ENCODE data around the gene ABCC9. TPM values are rescaled to one million over a fixed set of nuclear protein-coding genes. Genes with fewer than 3 reads are reported as not detected.

The ABCC9 gene
- total RNA-seq, 4 donors from 2014 or later, result 39.7 to 118 (median 78.4) TPM

DNA sequence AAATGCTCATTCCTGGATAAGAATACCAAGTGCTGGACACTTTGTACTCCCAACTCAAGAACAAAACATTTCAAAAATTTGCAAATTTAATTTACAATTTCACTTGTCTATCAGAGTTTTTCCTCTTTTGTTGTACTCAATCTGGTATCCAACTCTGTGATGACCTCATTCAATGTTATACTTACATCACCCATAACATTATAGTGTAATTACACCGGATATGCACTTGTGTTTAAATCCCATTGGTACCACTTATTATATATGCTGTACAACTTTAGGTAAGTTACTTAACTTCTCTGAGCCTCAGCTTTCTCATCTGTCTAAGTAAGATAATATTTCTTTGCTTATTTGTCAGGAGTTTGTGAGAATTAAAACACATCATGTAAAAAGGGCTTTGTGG is 90.1 kb downstream of the ABCC9 start:
- H3K9me3 ChIP-seq, result no peaks in the 10 kb centered on the region
- no peaks in the 10 kb centered on the region for H3K27me3 ChIP-seq
- intact Hi-C loops (cut with DNase I; ENCODE audit: low total_unique reads), result no loop called here
- no peak overlapping the region for H3K27ac ChIP-seq
- no peaks in the 10 kb centered on the region for H3K36me3 ChIP-seq
- DNase-seq, result no peak
- H3K4me1 ChIP-seq, result no peaks in the 10 kb centered on the region
- no peak for TF ChIP-seq POLR2A (IDR thresholded peaks at IDR 0.05)
- H3K4me3 ChIP-seq, result no peak overlapping the region

GRCh38 chr12:21850419-21850818 is 90.8 kb downstream of the ABCC9 start:
- Histone ChIP-seq H3K27ac (no peak overlapping the region), H3K27me3 (no peaks in the 10 kb centered on the region), H3K4me1 (no peaks in the 10 kb centered on the region), H3K4me3 (no peak overlapping the region), H3K9me3 (no peaks in the 10 kb centered on the region), H3K36me3 (no peaks in the 10 kb centered on the region)
- intact Hi-C loops (cut with DNase I; ENCODE audit: low total_unique reads), result no loop called here
- no peak for DNase-seq
- TF ChIP-seq, protein P1, sequence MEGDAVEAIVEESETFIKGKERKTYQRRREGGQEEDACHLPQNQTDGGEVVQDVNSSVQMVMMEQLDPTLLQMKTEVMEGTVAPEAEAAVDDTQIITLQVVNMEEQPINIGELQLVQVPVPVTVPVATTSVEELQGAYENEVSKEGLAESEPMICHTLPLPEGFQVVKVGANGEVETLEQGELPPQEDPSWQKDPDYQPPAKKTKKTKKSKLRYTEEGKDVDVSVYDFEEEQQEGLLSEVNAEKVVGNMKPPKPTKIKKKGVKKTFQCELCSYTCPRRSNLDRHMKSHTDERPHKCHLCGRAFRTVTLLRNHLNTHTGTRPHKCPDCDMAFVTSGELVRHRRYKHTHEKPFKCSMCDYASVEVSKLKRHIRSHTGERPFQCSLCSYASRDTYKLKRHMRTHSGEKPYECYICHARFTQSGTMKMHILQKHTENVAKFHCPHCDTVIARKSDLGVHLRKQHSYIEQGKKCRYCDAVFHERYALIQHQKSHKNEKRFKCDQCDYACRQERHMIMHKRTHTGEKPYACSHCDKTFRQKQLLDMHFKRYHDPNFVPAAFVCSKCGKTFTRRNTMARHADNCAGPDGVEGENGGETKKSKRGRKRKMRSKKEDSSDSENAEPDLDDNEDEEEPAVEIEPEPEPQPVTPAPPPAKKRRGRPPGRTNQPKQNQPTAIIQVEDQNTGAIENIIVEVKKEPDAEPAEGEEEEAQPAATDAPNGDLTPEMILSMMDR (IDR thresholded peaks at IDR 0.05), result no peak

DNA sequence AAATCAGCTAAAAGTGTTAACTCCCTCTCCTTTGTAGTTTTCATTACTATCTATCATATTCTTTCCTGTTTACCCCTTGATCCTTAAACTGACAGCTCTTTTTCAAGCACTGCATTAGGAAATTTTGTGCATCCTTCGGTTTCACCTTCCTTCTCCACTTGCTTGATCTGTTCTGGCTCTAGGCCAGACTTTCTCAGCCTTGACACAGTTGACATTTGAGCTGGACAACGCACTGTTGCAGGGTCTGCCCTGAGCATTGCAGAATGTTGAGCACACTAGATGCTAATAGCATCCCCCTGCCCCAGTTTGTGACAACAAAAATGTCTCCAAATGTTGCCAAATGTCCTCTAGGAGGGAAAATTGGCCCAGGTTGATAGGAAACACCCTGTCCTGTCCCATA is 91.3 kb downstream of the ABCC9 start:
- no peaks in the 10 kb centered on the region for H3K27me3 ChIP-seq
- H3K9me3 ChIP-seq, result no peaks in the 10 kb centered on the region
- intact Hi-C loops (cut with DNase I; ENCODE audit: low total_unique reads), result no loop called here
- H3K4me1 ChIP-seq, result no peaks in the 10 kb centered on the region
- H3K36me3 ChIP-seq, result no peaks in the 10 kb centered on the region
- no peak for DNase-seq
- H3K4me3 ChIP-seq, result no peak overlapping the region
- TF ChIP-seq, protein P1 (IDR thresholded peaks at IDR 0.05), result no peak
- TF ChIP-seq POLR2A (IDR thresholded peaks at IDR 0.05), result no peak
- no peak overlapping the region for H3K27ac ChIP-seq

DNA sequence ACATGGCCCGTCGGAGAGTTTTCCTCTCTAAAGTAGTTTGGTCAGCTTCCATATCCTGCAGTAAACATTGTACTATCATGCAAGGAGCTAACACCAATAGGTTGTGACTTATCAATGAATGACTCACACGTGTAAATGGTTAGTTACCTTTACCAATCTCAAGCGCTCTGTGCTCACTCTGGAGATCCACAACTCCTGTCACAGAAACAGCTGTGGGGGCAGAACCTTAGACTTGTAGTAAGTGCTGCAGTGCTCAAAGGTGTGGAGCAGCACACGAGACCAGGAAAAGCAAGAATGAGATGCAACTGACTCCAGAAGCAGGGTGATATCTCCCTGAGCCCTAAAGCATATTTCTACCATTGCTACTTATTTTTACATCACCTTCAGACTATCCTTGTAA is 93.0 kb downstream of the ABCC9 start:
- intact Hi-C loops (cut with DNase I; ENCODE audit: low total_unique reads), result no loop called here
- Histone ChIP-seq H3K27me3 (no peaks in the 10 kb centered on the region), H3K4me3 (no peak overlapping the region), H3K4me1 (no peaks in the 10 kb centered on the region), H3K9me3 (no peaks in the 10 kb centered on the region), H3K27ac (no peak overlapping the region), H3K36me3 (no peaks in the 10 kb centered on the region)
- no peak for DNase-seq
- TF ChIP-seq, protein P1 (IDR thresholded peaks at IDR 0.05), result no peak
- no peak for TF ChIP-seq POLR2A (IDR thresholded peaks at IDR 0.05)

DNA sequence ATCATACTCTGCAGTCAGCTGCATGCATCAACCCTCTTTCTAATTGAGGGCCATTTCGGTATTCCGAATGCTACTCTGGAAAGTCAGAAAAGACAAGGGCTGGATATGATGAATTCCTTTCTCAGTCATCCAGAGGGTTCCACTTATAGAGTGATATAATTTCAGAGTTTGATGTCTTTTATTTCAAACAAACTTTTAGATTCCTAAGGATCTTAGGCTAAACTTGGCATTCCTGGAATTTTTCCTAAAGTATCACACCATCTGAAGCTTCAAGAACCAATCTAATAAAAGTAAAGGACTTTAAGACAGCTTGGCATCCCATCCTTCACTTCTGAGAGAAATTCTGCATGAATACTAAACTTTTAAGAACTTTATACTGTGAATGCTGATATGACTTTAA is 97.4 kb downstream of the ABCC9 start:
- H3K9me3 ChIP-seq, result no peaks in the 10 kb centered on the region
- no peaks in the 10 kb centered on the region for H3K4me1 ChIP-seq
- H3K36me3 ChIP-seq, result no peaks in the 10 kb centered on the region
- no peak overlapping the region for H3K27ac ChIP-seq
- no peak for DNase-seq
- TF ChIP-seq, protein P1 (IDR thresholded peaks at IDR 0.05), result no peak
- TF ChIP-seq POLR2A (IDR thresholded peaks at IDR 0.05), result no peak
- intact Hi-C loops (cut with DNase I; ENCODE audit: low total_unique reads), result no loop called here
- H3K27me3 ChIP-seq, result no peaks in the 10 kb centered on the region
- no peak overlapping the region for H3K4me3 ChIP-seq

DNA sequence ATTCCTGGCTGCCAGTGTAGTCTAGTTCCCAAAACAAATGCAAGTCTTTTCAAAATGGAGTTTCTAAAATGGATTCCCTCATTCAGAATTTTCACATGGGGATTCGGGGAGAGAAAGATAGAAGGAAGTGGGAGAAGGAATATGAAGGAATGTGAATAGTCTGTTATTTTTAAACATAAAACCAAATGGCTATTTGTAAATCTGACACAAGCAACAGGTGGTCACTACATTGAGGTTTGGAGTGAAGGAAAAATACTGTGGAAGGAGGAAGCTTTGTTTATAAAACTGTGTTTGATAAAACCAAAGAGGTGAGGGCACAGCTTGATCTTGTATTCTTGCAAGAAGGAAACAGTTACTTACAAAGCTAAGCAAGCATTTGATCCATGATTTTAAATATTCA is 101.5 kb downstream of the ABCC9 start:
- no peak for DNase-seq
- Histone ChIP-seq H3K4me3 (no peak overlapping the region), H3K36me3 (no peaks in the 10 kb centered on the region), H3K9me3 (no peaks in the 10 kb centered on the region), H3K27me3 (no peaks in the 10 kb centered on the region), H3K4me1 (no peaks in the 10 kb centered on the region), H3K27ac (no peak overlapping the region)
- no peak for TF ChIP-seq POLR2A (IDR thresholded peaks at IDR 0.05)
- TF ChIP-seq, protein P1 (IDR thresholded peaks at IDR 0.05), result no peak
- intact Hi-C loops (cut with DNase I; ENCODE audit: low total_unique reads), result loop anchor here (10.0 kb wide), 1 partner anchor 105 kb away; the partner anchor contains the start of gene ABCC9
